HepG2 (cell line): Measurements from ENCODE around the gene ZPR1. TPM values are rescaled to one million over a fixed set of nuclear protein-coding genes. Genes with fewer than 3 reads are reported as not detected.
A peak's percentile ranks its signal among the peaks of the same experiment; 100 is the strongest.

Source experiments
- FOXO1 ChIP-seq: sonication (generic); formaldehyde crosslinking; IDR thresholded peaks from 2 replicates; pipeline ENCODE4 v1.4.0; 2020; ENCODE audit warnings: missing genetic modification reagents
- HNF4A ChIP-seq: sonication (generic); formaldehyde crosslinking; IDR thresholded peaks from 2 replicates; pipeline ENCODE4 v1.4.0; 2020; ENCODE audit warnings: missing genetic modification reagents
- HOXA5 ChIP-seq: sonication (generic); formaldehyde crosslinking; IDR thresholded peaks from 2 replicates; pipeline ENCODE4 v1.4.0; 2020; ENCODE audit warnings: missing genetic modification reagents
- IKZF1 ChIP-seq: fragments of 450-650 bp; IDR thresholded peaks from 2 replicates; pipeline ENCODE4 v1.7.1; 2016
- KAT2B ChIP-seq: fragments of 150-350 bp; IDR thresholded peaks from 2 replicates; pipeline ENCODE4 v1.6.1; 2014; ENCODE audit warnings: low read depth, low read length, borderline replicate concordance
- NFE2L1 ChIP-seq: sonication (generic); formaldehyde crosslinking; IDR thresholded peaks from 2 replicates; pipeline ENCODE4 v1.4.0; 2020; ENCODE audit warnings: missing genetic modification reagents, mild to moderate bottlenecking, borderline replicate concordance
- NR2F1 ChIP-seq, 2 experiments: fragments of 450-650 bp in 1 of 2; formaldehyde crosslinking in 1 of 2; IDR thresholded peaks; 2 replicates each; pipeline versions ENCODE4 v1.5.0 to v1.6.1; 2016 to 2020; ENCODE audit warnings: mild to moderate bottlenecking in 1 of 2, missing compliant biosample characterization in 1 of 2, missing genetic modification reagents in 1 of 2, moderate library complexity in 1 of 2
- RBM39 ChIP-seq: fragments of 200-400 bp; formaldehyde crosslinking; IDR thresholded peaks from one replicate; pipeline ENCODE4 v1.6.1; 2018; ENCODE audit warnings: antibody characterized with exemption, mild to moderate bottlenecking, low read depth, low read length; ENCODE audit not compliant: poor library complexity, severe bottlenecking
- SRSF1 ChIP-seq: fragments of 200-400 bp; formaldehyde crosslinking; optimal IDR thresholded peaks from 2 replicates; pipeline ENCODE3; 2017; ENCODE audit warnings: mild to moderate bottlenecking, low read depth, low read length, moderate library complexity
- SRY ChIP-seq: sonication (generic); formaldehyde crosslinking; IDR thresholded peaks from 2 replicates; pipeline ENCODE4 v1.8.0; 2022; ENCODE audit warnings: mild to moderate bottlenecking, missing genetic modification reagents
- ZNF10 ChIP-seq: sonication (generic); formaldehyde crosslinking; IDR thresholded peaks from 2 replicates; pipeline ENCODE4 v1.4.0; 2020; ENCODE audit warnings: mild to moderate bottlenecking, low read depth, missing genetic modification reagents, borderline replicate concordance
- ZNF510 ChIP-seq: sonication (generic); formaldehyde crosslinking; IDR thresholded peaks from 2 replicates; pipeline ENCODE4 v1.4.0; 2020; ENCODE audit warnings: low read depth, mild to moderate bottlenecking, missing genetic modification reagents
- ZNF546 ChIP-seq: sonication (generic); formaldehyde crosslinking; conservative IDR thresholded peaks from 2 replicates; pipeline ENCODE4 v1.8.1; 2023; ENCODE audit warnings: mild to moderate bottlenecking, missing genetic modification reagents
- polyA plus RNA-seq, 8 experiments: library from polyadenylated mRNA; depleted of rRNA in 3 of 8; stranded (reverse) in 7 of 8; unstranded in 1 of 8; fragments of >200 nt; fragmentation: Illumina TruSeq in 4 of 8; extraction: Trizol in 4 of 8; gene quantifications; 2 replicates each; pipeline versions ENCODE4 v1.2.1 to v1.2.3, GENCODE V29; 2011 to 2016; ENCODE audit warnings: low read depth in 4 of 8, missing spikeins in 1 of 8, mixed read lengths in 1 of 8; ENCODE audit not compliant: insufficient read depth in 1 of 8
- total RNA-seq, 5 experiments: library from RNA; depleted of rRNA; stranded (reverse); fragments of >200 nt; fragmentation: Illumina TruSeq; extraction: Trizol; gene quantifications; 2 replicates each; pipeline ENCODE4 v1.2.3, GENCODE V29; 2016; ENCODE audit warnings: low read depth in 1 of 5
- TF ChIP-seq, protein P1 (sequence below): sonication (generic); formaldehyde crosslinking; IDR thresholded peaks from 2 replicates; pipeline ENCODE4 v1.4.0; 2020; ENCODE audit warnings: mild to moderate bottlenecking, missing genetic modification reagents
- TF ChIP-seq, protein P2 (sequence below): sonication (generic); formaldehyde crosslinking; IDR thresholded peaks from 2 replicates; pipeline ENCODE4 v1.8.0; 2023; ENCODE audit warnings: mild to moderate bottlenecking, missing genetic modification reagents
- TF ChIP-seq, protein P3 (sequence below): sonication (generic); formaldehyde crosslinking; IDR thresholded peaks from 2 replicates; pipeline ENCODE4 v1.4.0; 2020; ENCODE audit warnings: missing genetic modification reagents
- TF ChIP-seq, protein P4 (sequence below): sonication (generic); formaldehyde crosslinking; IDR thresholded peaks from 2 replicates; pipeline ENCODE4 v1.4.0; 2020; ENCODE audit warnings: mild to moderate bottlenecking, missing genetic modification reagents
- TF ChIP-seq, protein P5 (sequence below): sonication (generic); formaldehyde crosslinking; IDR thresholded peaks from 2 replicates; pipeline ENCODE4 v1.5.1; 2020; ENCODE audit warnings: mild to moderate bottlenecking, missing genetic modification reagents, moderate library complexity
- TF ChIP-seq, protein P6 (sequence below): sonication (generic); formaldehyde crosslinking; IDR thresholded peaks from 2 replicates; pipeline ENCODE4 v1.8.1; 2023; ENCODE audit warnings: mild to moderate bottlenecking, inconsistent platforms, moderate library complexity, missing genetic modification reagents, borderline replicate concordance
- TF ChIP-seq, protein P7 (sequence below): sonication (generic); formaldehyde crosslinking; IDR thresholded peaks from 2 replicates; pipeline ENCODE4 v1.9.0; 2021; ENCODE audit warnings: missing genetic modification reagents, borderline replicate concordance

ZPR1 gene
- total and polyA plus RNA-seq, 2 of the 13 experiments (the other 11 are each of a cell fraction or from before 2014, with no cell fraction given): 40.0 to 79.3 TPM

DNA sequence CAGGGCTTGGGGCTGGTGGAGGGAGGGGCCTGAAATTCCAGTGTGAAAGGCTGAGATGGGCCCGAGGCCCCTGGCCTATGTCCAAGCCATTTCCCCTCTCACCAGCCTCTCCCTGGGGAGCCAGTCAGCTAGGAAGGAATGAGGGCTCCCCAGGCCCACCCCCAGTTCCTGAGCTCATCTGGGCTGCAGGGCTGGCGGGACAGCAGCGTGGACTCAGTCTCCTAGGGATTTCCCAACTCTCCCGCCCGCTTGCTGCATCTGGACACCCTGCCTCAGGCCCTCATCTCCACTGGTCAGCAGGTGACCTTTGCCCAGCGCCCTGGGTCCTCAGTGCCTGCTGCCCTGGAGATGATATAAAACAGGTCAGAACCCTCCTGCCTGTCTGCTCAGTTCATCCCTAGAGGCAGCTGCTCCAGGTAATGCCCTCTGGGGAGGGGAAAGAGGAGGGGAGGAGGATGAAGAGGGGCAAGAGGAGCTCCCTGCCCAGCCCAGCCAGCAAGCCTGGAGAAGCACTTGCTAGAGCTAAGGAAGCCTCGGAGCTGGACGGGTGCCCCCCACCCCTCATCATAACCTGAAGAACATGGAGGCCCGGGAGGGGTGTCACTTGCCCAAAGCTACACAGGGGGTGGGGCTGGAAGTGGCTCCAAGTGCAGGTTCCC is 41.8 kb upstream of the ZPR1 start, which contains the start of gene APOC3 (continued):
- TF ChIP-seq, protein P1, sequence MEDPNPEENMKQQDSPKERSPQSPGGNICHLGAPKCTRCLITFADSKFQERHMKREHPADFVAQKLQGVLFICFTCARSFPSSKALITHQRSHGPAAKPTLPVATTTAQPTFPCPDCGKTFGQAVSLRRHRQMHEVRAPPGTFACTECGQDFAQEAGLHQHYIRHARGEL (CRISPR knock-in tag): 0 out of 2 replicates have a peak, but pooled peaks have one; percentile 63
- no peak for TF ChIP-seq NFE2L1
- peak; percentile 70 for TF ChIP-seq FOXO1 (CRISPR knock-in tag)
- TF ChIP-seq ZNF10 (CRISPR knock-in tag): no peak
- TF ChIP-seq NR2F1 (CRISPR knock-in tag; IDR thresholded peaks at IDR 0.05): peak; percentile 62 to 81
- TF ChIP-seq, protein P2, sequence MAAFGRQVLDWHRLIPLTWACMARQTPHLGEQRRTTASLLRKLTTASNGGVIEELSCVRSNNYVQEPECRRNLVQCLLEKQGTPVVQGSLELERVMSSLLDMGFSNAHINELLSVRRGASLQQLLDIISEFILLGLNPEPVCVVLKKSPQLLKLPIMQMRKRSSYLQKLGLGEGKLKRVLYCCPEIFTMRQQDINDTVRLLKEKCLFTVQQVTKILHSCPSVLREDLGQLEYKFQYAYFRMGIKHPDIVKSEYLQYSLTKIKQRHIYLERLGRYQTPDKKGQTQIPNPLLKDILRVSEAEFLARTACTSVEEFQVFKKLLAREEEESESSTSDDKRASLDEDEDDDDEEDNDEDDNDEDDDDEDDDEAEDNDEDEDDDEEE (CRISPR knock-in tag): 0 out of 2 replicates have a peak, but pooled peaks have one; percentile 17
- TF ChIP-seq, protein P3, sequence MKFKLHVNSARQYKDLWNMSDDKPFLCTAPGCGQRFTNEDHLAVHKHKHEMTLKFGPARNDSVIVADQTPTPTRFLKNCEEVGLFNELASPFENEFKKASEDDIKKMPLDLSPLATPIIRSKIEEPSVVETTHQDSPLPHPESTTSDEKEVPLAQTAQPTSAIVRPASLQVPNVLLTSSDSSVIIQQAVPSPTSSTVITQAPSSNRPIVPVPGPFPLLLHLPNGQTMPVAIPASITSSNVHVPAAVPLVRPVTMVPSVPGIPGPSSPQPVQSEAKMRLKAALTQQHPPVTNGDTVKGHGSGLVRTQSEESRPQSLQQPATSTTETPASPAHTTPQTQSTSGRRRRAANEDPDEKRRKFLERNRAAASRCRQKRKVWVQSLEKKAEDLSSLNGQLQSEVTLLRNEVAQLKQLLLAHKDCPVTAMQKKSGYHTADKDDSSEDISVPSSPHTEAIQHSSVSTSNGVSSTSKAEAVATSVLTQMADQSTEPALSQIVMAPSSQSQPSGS (CRISPR knock-in tag): peak; percentile 73
- no peak for TF ChIP-seq ZNF546 (CRISPR knock-in tag)
- TF ChIP-seq, protein P4, sequence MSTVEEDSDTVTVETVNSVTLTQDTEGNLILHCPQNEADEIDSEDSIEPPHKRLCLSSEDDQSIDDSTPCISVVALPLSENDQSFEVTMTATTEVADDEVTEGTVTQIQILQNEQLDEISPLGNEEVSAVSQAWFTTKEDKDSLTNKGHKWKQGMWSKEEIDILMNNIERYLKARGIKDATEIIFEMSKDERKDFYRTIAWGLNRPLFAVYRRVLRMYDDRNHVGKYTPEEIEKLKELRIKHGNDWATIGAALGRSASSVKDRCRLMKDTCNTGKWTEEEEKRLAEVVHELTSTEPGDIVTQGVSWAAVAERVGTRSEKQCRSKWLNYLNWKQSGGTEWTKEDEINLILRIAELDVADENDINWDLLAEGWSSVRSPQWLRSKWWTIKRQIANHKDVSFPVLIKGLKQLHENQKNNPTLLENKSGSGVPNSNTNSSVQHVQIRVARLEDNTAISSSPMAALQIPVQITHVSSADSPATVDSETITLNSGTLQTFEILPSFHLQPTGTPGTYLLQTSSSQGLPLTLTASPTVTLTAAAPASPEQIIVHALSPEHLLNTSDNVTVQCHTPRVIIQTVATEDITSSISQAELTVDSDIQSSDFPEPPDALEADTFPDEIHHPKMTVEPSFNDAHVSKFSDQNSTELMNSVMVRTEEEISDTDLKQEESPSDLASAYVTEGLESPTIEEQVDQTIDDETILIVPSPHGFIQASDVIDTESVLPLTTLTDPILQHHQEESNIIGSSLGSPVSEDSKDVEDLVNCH (CRISPR knock-in tag): no peak
- TF ChIP-seq, protein P5, sequence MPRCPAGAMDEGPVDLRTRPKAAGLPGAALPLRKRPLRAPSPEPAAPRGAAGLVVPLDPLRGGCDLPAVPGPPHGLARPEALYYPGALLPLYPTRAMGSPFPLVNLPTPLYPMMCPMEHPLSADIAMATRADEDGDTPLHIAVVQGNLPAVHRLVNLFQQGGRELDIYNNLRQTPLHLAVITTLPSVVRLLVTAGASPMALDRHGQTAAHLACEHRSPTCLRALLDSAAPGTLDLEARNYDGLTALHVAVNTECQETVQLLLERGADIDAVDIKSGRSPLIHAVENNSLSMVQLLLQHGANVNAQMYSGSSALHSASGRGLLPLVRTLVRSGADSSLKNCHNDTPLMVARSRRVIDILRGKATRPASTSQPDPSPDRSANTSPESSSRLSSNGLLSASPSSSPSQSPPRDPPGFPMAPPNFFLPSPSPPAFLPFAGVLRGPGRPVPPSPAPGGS (CRISPR knock-in tag): no peak
- TF ChIP-seq ZNF510 (CRISPR knock-in tag): peak; percentile 64; the same call in 1 of the 2 replicates
- TF ChIP-seq, protein P6, sequence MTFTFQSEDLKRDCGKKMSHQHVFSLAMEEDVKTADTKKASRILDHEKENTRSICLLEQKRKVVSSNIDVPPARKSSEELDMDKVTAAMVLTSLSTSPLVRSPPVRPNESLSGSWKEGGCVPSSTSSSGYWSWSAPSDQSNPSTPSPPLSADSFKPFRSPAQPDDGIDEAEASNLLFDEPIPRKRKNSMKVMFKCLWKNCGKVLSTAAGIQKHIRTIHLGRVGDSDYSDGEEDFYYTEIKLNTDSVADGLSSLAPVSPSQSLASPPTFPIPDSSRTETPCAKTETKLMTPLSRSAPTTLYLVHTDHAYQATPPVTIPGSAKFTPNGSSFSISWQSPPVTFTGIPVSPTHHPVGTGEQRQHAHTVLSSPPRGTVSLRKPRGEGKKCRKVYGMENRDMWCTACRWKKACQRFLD (CRISPR knock-in tag): no peak
- no peak for TF ChIP-seq SRSF1
- no peak for TF ChIP-seq HOXA5 (CRISPR knock-in tag)
- no peak for TF ChIP-seq IKZF1
- TF ChIP-seq SRY (CRISPR knock-in tag): peak; percentile 58; the same call in 1 of the 2 replicates
- TF ChIP-seq KAT2B: no peak
- TF ChIP-seq, protein P7, sequence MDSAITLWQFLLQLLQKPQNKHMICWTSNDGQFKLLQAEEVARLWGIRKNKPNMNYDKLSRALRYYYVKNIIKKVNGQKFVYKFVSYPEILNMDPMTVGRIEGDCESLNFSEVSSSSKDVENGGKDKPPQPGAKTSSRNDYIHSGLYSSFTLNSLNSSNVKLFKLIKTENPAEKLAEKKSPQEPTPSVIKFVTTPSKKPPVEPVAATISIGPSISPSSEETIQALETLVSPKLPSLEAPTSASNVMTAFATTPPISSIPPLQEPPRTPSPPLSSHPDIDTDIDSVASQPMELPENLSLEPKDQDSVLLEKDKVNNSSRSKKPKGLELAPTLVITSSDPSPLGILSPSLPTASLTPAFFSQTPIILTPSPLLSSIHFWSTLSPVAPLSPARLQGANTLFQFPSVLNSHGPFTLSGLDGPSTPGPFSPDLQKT (CRISPR knock-in tag): no peak
- peak; percentile 97 for TF ChIP-seq HNF4A (CRISPR knock-in tag)
- peak; percentile 11 for TF ChIP-seq RBM39
